ENCODE results near the gene LAMB3.

Gene LAMB3

DNA sequence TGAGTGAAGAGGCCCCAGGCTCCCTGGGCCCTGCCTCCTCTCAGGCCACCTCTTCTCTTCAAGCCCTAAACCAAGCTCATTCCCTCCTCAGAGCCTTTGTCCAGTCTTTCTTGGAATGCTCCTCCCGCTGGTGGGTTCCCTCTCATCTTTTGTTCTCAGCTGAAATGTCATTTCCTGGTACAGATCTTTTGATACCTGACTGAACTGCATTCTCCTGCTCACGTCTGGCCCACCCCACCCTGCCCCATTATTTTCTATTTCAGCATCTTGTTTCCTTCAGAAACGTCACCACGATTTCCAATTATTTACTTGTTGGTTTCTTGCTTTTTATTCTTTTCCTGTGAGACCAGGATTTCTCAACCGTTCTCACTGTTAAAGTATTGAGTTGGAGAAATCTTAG is 16.4 kb downstream of the LAMB3 start:
- in situ Hi-C loops (cut with MboI; ENCODE audit: low sequenced_read_pairs): no loop called here

- in situ Hi-C loops (cut with MboI; ENCODE audit: low sequenced_read_pairs): no loop called here
These were observed 18.1 kb downstream of the LAMB3 start for GRCh38 chr1:209634005-209634737.

- in situ Hi-C loops (cut with MboI; ENCODE audit: low sequenced_read_pairs): no loop called here
These were observed 18.8 kb downstream of the LAMB3 start for GRCh38 chr1:209633335-209633997.

DNA sequence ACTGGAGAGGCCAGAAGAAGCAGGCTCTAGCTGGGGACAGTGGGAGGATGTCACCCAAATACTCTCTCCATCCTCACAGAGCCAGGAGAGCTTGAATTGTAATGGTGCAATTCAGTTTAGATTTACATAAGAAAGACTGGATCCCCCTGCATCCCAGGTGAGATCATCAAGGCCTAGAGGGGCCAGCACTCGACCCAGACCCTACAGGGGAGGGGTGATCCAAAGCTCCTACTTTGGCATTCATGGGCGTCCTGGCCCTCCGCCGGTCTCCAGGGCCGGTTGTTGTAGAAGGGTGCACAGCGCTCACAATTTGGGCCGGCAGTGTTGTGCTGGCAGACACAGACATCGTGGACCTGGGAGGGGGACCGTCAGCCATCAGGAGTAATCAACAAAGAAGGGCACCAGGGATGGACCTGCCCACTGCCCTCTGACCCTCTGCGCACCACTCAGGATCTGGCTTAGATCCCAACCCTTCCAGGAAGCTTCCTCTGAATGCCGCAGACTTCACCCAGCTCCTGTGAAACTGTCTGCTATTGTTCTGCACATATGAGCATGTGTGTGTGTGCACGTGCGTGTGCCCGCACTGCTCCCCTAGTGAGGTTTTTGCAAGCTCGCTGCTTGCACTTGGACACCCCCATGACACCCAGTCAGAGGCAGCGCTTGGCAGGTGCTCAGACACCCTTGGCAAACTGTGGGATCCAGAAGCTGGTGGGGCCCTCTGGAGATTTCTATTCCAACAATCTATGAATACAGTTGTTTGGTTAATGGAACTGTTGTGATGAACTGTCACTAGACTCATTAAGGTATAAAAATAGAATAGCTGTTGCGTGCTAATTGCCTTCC is 21.6 kb downstream of the LAMB3 start:
- in situ Hi-C loops (cut with MboI; ENCODE audit: low sequenced_read_pairs): no loop called here

DNA sequence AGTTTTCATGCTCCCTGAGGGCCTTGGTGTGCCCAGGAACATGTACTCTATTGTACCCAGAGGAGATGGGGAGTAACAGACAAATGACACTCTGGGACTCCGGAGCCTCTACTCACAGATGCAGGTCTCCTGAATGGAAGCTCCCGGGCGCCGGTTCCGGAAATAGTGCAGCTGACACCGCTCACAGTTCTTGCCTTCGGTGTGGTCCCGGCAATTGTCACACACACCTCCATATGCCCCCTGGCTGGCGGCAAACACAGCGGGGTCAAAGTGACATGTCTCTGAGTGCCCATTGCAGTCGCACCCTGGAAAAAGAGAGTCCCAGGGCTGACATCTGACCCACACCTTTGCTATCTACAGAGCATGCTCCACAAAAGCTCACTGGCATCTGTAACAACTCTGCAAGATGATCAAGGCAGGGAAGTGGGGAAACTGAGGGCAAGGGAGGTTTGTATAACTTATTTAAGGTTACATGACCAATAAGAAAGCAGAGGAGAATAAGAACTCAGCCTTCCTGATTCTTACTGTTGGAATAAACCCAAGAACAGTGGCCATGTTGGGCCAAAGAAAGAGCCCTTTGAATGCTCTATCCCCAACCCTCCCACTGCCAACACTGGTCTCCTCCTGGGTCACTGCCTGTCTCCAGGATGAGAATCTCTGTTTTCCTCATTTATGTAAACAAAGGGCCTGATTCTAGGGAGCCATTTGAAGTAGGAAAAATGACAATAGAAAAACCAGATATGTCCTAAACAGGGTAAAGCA is 22.4 kb downstream of the LAMB3 start:
- in situ Hi-C loops (cut with MboI; ENCODE audit: low sequenced_read_pairs): no loop called here

DNA sequence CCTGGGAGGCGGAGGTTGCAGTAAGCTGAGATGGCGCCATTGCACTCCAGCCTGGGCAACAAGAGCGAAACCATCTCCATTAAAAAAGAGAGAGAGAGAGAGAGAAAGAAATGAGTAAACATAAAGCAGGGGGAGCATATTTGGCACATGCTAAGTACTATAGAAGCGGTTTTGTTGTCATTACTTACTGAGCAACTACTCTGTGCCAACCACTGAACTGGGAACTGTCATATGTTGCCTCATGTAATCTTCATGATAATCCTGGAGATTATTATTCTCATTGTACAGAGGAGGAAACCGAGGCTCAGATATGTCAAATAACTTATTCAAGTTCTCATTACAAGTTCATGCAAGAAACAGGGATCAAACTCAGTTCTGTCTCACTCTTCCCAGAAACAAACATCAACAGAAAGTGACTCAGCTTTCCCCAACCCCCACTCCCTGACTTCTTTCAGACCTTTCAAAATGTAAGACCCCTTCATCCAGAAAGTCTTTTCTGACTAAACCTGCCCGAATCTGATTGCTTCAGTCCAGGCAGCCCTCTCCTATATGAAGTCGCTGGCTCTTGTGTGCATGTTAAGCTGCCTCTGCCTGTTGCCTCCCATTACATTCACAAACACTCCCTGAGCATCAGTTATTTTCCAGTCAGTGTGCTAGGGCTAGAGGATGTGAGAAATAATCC is 23.5 kb downstream of the LAMB3 start:
- in situ Hi-C loops (cut with MboI; ENCODE audit: low sequenced_read_pairs): no loop called here

GRCh38 chr1:209627732-209628196 is 24.5 kb downstream of the LAMB3 start:
- in situ Hi-C loops (cut with MboI; ENCODE audit: low sequenced_read_pairs): no loop called here

GRCh38 chr1:209627027-209627731 is 25.0 kb downstream of the LAMB3 start:
- in situ Hi-C loops (cut with MboI; ENCODE audit: low sequenced_read_pairs): no loop called here

DNA sequence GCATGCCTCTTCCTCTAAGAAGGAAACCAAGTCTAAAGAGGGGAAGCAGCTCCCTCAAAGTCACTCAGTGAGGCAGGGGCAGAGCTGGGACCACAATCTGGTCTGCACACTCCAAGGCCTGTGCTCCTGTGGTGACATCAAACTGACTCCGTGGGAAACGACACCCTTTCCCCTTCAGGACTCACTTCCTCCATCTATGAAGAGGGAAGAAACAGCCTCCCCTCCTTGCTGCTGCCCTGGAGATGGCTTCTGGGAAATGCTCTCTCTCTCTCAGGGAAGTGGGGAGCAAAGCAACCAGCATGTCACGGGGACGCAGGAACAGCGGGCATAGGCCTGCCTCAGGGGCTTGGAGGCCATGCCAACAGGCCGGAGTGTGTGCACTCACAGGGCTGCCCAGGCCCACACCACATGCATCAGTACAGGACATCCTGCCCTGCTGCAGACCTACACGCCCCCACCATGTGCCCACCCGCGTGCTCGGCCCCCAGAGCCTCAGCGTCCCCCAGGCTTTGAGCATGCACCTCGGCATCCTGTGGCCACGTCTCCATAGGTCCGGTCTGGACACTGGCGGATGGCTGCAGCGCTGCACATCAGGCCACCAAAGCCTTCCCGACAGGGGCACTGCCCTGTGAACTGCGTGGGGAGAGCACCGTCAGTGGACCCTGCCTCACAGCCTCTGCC is 25.7 kb downstream of the LAMB3 start:
- in situ Hi-C loops (cut with MboI; ENCODE audit: low sequenced_read_pairs): no loop called here

GRCh38 chr1:209625791-209626285 is 26.4 kb downstream of the LAMB3 start:
- in situ Hi-C loops (cut with MboI; ENCODE audit: low sequenced_read_pairs): no loop called here

DNA sequence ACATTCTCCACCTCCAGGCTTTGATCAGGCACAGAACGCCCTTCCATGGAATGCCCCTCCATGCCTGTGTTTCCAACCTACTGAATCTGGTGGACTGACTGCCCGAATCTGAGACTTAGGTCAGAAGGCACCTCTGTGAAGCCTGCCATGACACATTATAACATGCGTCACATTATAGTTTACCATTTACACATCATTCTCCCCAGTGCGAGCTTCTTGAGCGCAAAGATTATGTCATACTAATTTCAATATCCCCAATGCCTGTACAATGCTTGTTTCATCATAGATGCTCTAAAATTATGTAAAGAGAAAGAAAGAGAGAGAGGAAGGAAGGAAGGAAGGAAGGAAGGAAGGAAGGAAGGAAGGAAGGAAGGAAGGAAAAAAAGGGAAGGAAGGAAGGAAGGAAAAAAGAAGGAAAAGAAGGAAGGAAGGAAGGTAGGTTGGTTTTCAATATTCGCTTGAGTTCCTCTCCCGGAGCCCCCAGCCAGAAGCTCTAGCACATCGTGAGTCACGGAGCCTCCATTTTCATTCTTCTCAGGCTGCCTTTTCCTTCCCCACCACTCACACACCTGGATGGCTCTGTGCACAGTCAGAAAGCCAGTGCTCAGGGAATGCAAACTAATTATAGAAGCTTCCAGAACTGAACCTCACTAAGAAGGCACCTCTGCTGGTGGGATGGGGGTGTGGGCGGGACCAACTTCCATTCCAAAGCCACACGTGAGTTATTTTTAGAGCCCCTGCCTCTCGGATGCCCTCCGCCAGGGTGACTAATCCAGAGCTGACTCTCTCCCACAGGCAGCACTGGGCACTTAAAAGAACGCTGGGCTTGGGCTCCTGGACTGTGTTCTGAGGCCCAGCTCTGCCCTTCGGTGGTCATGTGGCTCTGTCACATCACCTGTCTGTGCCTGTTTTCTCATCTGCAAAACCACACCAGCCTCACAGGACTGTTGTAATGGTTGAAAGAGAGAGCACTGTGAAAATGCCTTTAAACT is 27.4 kb downstream of the LAMB3 start:
- in situ Hi-C loops (cut with MboI; ENCODE audit: low sequenced_read_pairs): no loop called here

DNA sequence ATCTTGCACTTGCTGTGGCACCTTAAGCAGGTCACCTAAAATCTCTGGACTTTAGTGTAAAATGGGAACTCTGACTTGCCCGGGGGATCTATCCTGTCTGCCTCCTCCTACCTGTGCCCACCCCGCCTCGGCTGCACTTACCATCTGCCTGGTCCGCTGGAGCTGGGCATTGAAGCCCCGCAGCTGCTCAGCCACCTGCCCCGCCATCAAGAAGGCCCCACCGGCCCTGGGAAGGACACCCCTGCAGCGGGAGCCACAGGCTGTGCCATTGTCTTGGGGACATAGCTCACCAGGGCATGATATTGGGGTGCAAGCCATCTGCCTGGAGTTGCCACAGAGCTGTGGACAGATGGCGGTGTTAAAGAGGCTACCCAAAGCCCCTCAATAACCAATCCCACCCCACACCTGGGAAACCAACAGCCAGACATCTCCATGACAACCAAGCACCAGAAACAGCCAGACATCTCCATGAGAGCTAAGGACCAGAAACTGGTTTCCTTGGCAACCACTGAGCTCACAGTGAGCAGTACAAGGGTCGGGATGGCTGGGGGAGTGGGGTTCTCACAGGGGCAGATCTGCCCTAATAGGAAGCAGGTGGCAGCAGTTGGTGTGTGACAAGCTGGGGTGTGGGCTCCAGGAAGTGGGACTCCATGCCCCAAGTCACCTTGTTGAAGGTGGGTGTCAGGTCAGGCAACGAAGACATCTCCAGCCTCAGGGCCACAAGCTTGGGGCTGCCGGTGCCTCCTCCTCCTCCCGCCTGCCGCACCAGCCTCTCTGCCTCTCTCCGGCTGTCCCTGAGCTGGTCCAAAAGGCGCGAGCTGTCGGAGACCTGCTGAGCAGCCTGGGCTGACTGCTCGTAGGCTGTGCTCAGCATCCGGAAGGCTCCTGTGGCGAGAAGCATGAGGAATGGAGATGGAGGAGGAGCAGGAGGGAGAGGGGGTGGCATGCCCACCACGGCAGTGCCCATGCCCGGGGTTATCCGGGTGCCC is 29.1 kb downstream of the LAMB3 start:
- in situ Hi-C loops (cut with MboI; ENCODE audit: low sequenced_read_pairs): no loop called here

DNA sequence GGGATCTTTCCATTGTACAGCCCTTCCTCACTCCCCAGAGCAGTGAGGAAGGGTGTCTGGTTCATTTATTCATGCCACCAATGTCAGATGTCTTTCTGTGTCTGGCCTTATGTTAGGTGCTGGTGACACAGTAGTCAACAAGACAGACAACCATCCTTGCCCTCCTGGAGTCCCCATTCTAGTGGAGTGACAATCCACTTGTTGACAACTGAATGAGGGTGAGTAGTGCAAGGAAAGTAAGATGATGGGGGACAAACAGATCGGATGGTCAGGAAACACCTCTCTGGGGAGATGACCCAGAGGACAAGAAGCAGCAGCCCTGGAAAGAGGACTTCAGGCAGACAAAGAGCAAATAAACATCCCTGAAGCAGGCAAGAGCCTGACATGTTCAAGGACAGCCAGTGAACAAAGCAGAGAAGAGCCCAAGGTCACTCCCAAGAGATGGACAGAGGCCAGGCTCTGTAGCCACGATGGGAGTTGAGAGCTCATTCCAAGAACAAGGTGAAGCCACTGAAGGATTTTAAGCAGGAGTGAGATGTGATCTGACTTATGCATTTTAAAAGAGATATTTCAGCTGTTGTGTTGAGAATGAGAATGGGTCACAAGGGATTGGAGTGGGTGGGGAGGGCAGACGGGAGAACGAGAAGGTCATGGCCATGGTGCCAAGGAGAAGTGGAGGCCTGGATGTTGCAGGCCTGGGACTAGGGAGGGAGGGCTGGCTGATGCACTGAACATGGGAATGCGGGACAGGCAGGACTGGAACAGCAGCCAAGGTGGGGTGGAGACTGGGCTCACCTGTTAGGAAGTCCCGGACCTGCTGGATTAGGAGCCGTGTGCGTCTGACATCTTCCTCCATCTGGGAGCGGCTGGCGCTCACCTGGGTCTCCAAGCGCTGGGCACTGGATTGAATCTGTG is 30.2 kb downstream of the LAMB3 start:
- in situ Hi-C loops (cut with MboI; ENCODE audit: low sequenced_read_pairs): no loop called here

GRCh38 chr1:209621286-209621685 is 30.9 kb downstream of the LAMB3 start:
- in situ Hi-C loops (cut with MboI; ENCODE audit: low sequenced_read_pairs): no loop called here

DNA sequence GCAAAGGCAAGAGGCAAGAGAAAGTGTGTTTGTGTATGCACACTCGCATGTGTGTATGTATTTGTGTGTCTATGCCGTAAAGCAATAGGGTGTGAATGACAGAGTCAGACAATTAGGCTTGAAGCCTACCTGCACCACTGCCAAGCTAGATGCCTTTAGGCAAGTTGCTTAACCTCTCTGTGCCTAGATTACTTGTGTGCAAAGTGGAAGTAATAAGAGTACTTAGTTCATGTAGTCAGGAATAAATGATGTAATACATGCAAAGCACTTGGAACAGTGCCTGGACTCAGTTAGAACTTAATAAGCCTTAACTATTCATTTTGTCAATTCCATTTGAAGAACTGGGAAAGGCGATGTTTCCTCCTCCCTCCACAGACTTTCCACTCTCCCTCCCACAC is 31.7 kb downstream of the LAMB3 start:
- in situ Hi-C loops (cut with MboI; ENCODE audit: low sequenced_read_pairs): no loop called here

Measured in HL-60/S4 treated with retinoic acid at 250 ng/mL for 4 days and 3 days (cell line).